Omental fat pad (tissue), 4 donors: Measurements from ENCODE around the gene TANGO2. TPM values are rescaled to one million over a fixed set of nuclear protein-coding genes. Genes with fewer than 3 reads are reported as not detected.

ENCODE experiments used
- ATAC-seq: fragments of 150-250 bp; one replicate; pipeline ENCODE4 v1.9.1; 2016; ENCODE audit warnings: mild to moderate bottlenecking, moderate library complexity; ENCODE audit not compliant: low FRiP score
- DNase-seq: peaks from one replicate; pipeline ENCODE4 v3.0.0-alpha.2; 2019; ENCODE audit warnings: low spot score
- CTCF ChIP-seq, 3 donors: fragments of 450-650 bp; IDR thresholded peaks; one replicate each; pipeline ENCODE4 v1.5.1; 2016 to 2017; ENCODE audit warnings: antibody characterized with exemption in 3 of 3, mild to moderate bottlenecking in 3 of 3, moderate library complexity in 2 of 3
- total RNA-seq, 4 donors: library from RNA; depleted of rRNA; stranded (reverse); fragments of >200 nt; gene quantifications; one replicate each; pipeline ENCODE4 v1.1.0, GENCODE V29; 2016

TANGO2 gene
- total RNA-seq, 4 donors from 2014 or later, result 35.3 to 48.4 (median 37.9) TPM

- DNase-seq, result no peak
Observed at GRCh38 chr22:20025401-20026203, 4.7 kb downstream of the TANGO2 start.

GRCh38 chr22:20026204-20026908 lies 5.4 kb downstream of the TANGO2 start:
- no peak for ATAC-seq
- TF ChIP-seq CTCF (IDR thresholded peaks at IDR 0.05), result no peak
- DNase-seq, result no peak

More at GRCh38 chr22:20025401-20026203, 4.7 kb downstream of the TANGO2 start:
- ATAC-seq, result no peak
- no peak for TF ChIP-seq CTCF (IDR thresholded peaks at IDR 0.05)

GRCh38 chr22:20026996-20027601 lies 6.2 kb downstream of the TANGO2 start:
- no peak for DNase-seq
- no peak for ATAC-seq
- no peak for TF ChIP-seq CTCF (IDR thresholded peaks at IDR 0.05)

GRCh38 chr22:20027966-20028854 lies 7.3 kb downstream of the TANGO2 start:
- ATAC-seq (no peak), DNase-seq (no peak)
- TF ChIP-seq CTCF (IDR thresholded peaks at IDR 0.05), result no peak

GRCh38 chr22:20028855-20029549 lies 8.1 kb downstream of the TANGO2 start:
- ATAC-seq (no peak), DNase-seq (no peak)
- no peak for TF ChIP-seq CTCF (IDR thresholded peaks at IDR 0.05)
